Cardiac septum (tissue), 1 donor: ENCODE results near the gene SLC9A6. TPM values are rescaled to one million over a fixed set of nuclear protein-coding genes. Genes with fewer than 3 reads are reported as not detected.

Experiments used
- DNase-seq: peaks from one replicate; pipeline ENCODE4 v3.0.0-alpha.2; 2020; ENCODE audit warnings: low spot score
- intact Hi-C: fragments of 100-400 bp; cut with DNase I; formaldehyde crosslinking; loops from one replicate; pipeline ENCODE4 v1.14.0; 2022
- long read RNA-seq: library from polyadenylated mRNA; unstranded; transcript quantifications from one replicate; pipeline ENCODE4 v2.0.0, GENCODE V29; 2021
- total RNA-seq: library from RNA; stranded (reverse); fragmentation: NEBNext Ultra II Directional; extraction: Animal tissue kit (Norgen Biotek cat#: 25700); gene quantifications from one replicate; pipeline ENCODE4 v1.2.1, GENCODE V29; 2021
- donor health status: DM: no; HTN: no; CAD: no.

Gene SLC9A6
- 12.5 TPM for total RNA-seq
- long read RNA-seq, full-length matches to known transcripts = 15 of 19 reads
- long read RNA-seq, partial matches to known transcripts = 0 of 19 reads
- long read RNA-seq, other reads (novel, unspliced or antisense) = 4 of 19 reads

DNA sequence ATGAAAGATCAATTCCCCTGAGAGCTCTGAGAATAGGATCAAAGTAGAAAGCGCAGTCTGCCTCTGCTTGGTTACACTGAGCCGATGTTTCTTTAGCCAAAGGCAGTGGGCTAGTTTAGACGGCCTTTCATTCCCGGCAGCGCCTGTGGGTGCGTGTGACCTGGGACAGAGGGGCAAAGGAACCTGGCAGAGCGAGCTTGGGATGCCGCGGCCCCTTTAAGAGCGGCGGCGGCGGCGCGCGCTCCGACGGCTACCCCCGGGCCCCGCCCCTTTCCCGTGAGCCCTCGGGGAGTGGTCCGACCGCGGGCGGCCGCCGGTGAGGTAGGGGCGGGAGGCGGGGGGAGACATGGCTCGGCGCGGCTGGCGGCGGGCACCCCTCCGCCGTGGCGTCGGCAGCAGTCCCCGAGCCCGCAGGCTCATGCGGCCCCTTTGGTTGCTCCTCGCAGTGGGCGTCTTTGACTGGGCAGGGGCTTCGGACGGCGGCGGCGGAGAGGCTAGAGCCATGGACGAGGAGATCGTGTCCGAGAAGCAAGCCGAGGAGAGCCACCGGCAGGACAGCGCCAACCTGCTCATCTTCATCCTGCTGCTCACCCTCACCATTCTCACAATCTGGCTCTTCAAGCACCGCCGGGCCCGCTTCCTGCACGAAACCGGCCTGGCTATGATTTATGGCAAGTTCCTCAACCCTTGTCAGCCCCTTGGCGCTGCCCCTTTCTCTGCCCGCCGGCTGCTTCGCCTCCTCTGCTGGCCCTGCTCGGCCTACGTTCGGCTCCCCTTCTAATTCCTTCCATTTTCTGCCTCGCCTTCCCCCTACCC is at the start of gene SLC9A6:
SLC9A6 (plus strand) TSS at position 279 of the 816 bp plus-strand sequence; CDS start at position 503, 224 bp downstream.
- intact Hi-C loops = loop anchor here (5.0 kb wide), 1 partner anchor 512 kb away; the partner anchor contains the start of gene HTATSF1

GRCh38 chrX:135944486-135944885 is 40.7 kb upstream of the SLC9A6 start:
- DNase-seq = no peak
- intact Hi-C loops = no loop called here

More for the DNA sequence above, at the start of gene SLC9A6:
- DNase-seq = peak; percentile 87

DNA sequence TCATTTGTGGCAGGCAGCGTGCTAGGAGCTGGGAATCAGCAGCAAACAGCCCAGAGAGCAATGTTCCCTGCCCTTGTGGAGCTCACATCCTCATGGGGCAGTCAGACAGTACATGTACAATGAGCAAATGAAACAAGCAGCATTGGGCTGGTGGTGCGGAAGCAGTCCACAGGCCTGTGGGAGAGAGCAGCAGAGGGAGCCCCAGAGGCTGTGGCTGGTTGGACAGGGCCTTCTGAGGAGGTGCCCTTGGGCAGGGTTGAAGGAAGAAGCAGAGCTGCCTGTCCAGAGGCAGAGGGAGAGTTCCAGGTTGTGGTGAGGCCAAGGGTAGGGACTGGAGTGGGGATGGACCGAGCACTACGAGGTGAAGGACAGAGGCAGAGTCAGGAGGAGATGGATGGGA is 33.9 kb upstream of the SLC9A6 start:
- intact Hi-C loops = no loop called here
- DNase-seq = no peak

DNA sequence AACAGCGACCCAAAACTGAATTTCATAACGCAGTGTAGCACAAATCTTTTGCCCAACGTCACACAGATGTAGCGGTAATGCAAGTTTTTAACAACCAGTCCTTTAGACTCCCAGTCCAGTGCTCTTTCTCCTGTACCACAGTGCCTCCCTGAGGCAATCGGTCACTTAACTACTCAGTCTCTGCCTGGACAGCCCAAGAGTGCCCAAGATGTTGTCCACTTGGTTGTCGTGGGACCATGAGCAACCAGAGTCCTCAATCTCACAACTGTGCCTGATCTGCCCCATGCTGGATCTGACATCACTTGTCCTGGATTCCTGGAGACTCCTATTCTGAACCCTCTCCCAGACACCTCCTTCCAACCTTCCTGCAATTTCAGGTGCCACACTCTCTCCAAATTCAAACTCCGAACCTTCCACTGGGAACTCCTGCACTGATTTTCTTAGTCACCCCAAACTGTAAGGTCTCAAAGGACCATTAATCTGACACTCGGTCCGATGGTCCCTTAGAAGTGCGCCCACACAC is 12.1 kb upstream of the SLC9A6 start:
- intact Hi-C loops = no loop called here
- DNase-seq = no peak

GRCh38 chrX:135973548-135974278 is 11.5 kb upstream of the SLC9A6 start, which contains the start of gene MMGT1:
Gene MMGT1 (minus strand): TSS chrX:135973988. CDS start chrX:135973675, 313 bp downstream.
- intact Hi-C loops = no loop called here
- DNase-seq = peak; percentile 92

DNA sequence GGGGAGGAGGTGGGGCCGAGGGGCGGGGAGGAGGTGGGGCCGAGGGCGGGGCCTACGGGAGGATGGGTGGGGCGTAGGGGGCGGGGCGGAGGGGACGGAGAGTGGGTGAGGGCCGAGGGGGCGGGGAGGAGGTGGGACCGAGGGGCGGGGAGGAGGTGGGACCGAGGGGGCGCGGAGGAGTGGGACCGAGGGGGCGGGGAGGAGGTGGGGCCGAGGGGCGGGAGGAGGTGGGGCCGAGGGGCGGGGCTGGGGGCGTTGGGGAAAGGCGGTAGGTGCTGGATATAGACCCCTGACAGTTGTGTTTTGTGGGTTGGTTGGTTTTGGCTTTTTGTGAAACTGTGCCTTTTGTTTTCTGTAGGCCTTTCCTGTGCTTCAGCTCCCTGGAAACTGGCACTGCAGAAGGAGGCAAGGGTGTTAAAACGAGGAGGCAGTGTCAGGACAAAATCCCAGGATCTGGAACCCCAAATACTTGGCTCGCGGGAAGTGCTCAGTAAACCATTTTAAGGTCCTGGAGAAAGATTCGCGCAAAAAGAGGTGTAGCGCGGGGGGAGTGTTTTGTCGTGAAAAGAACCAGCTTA is 10.9 kb upstream of the SLC9A6 start:
- intact Hi-C loops = no loop called here
- peak; percentile 83 for DNase-seq

GRCh38 chrX:135975421-135975820 is 9.8 kb upstream of the SLC9A6 start:
- no peak for DNase-seq
- intact Hi-C loops = no loop called here

DNA sequence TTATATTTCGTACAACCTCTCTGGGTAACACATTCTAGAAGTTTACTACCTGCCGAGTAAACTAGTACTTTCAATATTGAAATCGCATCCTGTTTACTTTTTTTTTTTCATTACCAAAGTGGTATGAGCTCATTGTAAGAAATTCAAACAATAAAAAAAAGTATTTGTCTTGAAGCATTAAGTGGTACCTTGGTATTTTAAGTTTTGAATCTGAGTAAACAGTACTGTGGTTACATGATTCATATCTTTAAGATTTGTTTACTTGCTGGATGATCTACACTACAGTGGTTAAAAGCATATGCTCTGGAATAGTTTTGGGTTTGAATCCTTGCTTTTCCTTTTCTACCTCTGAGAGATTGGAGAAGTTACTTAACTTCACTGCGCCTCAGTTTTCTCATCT is 7.6 kb upstream of the SLC9A6 start:
- intact Hi-C loops = no loop called here
- no peak for DNase-seq

GRCh38 chrX:135981010-135981409 is 4.2 kb upstream of the SLC9A6 start:
- DNase-seq = no peak
- intact Hi-C loops = no loop called here

DNA sequence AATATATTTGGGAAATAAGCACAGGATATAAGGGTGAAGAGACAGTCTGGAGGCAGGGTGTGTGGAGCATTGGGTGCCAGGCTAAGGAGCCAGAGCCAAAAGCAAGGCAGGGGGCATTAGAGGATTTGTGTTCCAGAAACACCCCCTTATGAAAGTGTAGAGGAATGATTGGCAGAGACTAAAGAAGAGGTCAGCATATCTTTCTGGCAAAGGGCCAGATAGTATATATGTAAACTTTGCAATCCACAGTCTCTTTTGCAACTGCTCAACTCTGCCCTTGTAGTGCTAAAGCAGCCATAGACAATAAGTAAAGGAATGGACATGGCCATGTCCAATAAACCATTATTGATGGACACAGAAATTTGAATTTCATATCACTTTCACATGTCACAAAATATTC is 3.6 kb upstream of the SLC9A6 start:
- intact Hi-C loops = no loop called here
- DNase-seq = no peak

GRCh38 chrX:135982860-135983259 is 2.4 kb upstream of the SLC9A6 start:
- intact Hi-C loops = no loop called here
- no peak for DNase-seq

- no peak for DNase-seq
- intact Hi-C loops = no loop called here
These were observed 979 bp upstream of the SLC9A6 start for GRCh38 chrX:135984256-135984655.

- intact Hi-C loops = loop anchor here (5.0 kb wide), 1 partner anchor 513 kb away; the partner anchor contains the start of gene HTATSF1
- DNase-seq = no peak
These were observed 461 bp upstream of the SLC9A6 start for GRCh38 chrX:135984791-135985156.

DNA sequence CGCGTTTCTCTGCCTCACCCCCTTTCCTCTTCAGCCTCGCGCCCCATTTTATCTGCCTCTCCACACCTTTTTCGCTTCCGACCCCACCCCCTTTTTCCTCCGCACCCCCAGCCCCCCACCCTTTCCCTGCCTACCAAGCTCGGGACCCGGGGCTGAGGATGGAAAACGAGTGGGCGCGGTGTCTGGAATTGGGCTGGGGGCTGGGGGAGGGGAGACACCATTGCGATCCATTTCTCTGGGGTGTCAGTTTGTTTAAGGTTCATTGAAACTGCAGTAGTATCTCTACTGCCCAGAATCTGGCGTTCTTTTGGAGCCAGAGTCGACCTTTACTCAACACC is 707 bp downstream of the SLC9A6 start:
- intact Hi-C loops = loop anchor here (5.0 kb wide), 1 partner anchor 511 kb away; the partner anchor contains the start of gene HTATSF1
- DNase-seq = no peak

DNA sequence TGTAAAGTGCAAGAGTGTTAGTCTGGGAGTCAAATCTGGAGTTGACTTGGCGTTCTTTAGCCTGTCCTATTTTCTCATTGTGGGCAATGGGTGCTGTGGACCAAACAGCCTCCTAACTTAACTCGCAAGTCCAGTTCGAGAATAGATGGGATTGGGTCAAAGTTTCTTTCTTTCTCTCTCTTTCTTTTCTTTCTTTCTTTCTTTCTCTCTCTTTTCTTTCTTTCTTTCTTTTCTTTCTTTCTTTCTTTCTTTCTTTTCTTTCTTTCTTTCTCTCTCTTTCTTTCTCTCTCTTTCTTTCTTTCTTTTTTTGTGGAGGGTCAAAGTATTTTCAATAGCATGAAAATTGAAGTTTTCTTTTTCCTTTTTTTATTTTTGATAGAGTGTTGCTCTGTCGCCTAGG is 3.0 kb downstream of the SLC9A6 start:
- DNase-seq = no peak
- intact Hi-C loops = loop anchor here (5.0 kb wide), 1 partner anchor 509 kb away; the partner anchor contains the start of gene HTATSF1

DNA sequence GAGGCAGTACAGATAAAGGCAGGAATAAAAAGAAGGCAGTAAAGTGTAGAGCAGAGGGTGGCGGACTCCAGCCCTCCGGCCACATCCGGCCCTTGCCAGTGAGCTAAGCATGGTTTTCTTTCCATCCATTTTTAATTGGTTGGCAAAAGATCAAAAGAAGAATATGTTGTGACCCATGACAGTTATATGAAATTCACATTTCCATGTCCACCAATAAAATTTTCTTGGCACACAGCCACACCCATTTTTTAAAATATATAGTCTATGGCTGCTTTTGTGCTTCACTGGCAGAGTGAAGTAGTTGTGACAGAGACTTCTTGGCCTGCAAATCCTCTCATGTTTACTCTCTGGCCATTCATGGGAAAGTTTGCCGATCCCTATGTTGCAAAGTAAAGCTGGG is 29.8 kb downstream of the SLC9A6 start:
- DNase-seq = no peak
- intact Hi-C loops = no loop called here

DNA sequence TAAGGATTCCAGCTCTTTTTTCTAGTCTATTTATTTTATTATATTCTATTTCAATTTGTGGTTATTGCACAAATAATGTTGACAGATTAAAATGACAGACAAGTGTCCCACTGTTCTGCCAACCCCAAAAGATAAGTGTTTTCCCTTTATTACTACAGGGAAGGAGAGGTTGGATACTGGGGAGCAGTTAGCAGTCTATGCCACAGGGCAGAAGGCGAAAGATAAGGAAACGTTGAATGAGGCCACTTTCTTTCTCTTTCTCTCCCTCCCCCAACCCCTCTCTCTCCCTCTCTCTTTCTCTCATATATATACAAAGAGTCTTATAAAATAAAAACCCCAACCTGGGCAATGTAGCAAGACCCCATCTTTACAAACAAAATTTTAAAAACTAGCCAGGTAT is 31.6 kb downstream of the SLC9A6 start:
- intact Hi-C loops = no loop called here
- DNase-seq = no peak

DNA sequence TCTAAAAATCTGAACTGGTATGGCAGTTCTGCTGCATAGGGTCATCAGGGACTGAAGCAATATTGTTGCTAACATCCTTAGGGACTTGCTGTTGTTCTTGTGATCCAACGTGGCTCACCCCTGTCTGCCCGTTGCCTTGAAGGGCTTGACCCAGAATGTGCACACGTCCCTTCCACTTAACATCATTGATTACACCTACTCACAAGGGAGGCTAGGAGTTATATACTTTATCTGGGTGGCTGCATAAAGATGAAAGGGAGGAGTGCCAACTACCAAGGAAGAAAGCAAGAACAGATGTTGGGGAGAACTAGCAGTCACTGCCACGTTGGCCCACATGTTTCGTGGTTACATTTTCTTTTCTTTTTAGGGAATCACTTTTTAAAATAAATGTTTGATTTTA is 34.0 kb downstream of the SLC9A6 start:
- intact Hi-C loops = no loop called here
- no peak for DNase-seq

DNA sequence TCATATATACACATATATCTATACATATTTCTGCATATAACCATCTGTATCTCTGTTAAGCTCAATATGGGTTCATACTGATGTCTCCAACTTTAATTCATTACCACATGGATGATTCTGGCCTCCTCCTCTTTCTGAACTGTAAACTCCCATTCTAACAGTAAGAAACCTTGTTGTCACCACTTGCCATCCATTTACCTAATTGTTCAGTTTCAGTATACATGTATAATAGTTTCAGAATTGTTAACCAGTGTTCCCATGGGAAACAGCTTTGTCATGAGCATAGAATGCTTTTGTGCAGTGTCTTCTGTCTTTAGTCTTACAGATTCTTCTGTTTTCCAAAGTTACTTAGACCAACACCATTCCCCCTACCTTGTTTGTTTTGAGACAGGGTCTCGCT is 35.9 kb downstream of the SLC9A6 start:
- no peak for DNase-seq
- intact Hi-C loops = no loop called here

DNA sequence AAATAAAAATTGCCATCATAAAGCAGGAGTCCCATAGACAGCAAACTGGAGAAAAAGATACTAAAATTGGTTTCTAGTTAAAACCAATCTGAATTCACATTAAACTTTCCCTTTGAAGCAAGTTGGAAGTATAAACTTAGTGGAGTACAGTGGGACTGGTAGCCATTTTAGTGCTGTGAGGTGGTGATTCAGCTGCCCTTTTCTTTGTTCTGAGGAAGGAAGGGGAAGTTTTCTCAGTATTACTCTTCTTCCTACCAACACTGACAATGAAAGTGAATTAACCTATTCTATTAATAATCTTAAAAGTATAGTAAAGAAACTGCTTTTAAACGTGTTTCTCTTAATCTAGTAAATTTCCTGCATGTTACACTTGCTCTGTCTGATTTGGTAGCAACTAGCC is 36.7 kb downstream of the SLC9A6 start:
- no peak for DNase-seq
- intact Hi-C loops = no loop called here
